NCI-H2196 treated with DMSO at 0.1 percent for 48 hours (cell line): ENCODE measurements around the gene ZBTB45.

ENCODE experiments used
- DNase-seq: peaks from one replicate; lab custom pipeline; 2025; ENCODE audit not compliant: unreplicated experiment; lab: John Stamatoyannopoulos, UW

ZBTB45 gene

DNA sequence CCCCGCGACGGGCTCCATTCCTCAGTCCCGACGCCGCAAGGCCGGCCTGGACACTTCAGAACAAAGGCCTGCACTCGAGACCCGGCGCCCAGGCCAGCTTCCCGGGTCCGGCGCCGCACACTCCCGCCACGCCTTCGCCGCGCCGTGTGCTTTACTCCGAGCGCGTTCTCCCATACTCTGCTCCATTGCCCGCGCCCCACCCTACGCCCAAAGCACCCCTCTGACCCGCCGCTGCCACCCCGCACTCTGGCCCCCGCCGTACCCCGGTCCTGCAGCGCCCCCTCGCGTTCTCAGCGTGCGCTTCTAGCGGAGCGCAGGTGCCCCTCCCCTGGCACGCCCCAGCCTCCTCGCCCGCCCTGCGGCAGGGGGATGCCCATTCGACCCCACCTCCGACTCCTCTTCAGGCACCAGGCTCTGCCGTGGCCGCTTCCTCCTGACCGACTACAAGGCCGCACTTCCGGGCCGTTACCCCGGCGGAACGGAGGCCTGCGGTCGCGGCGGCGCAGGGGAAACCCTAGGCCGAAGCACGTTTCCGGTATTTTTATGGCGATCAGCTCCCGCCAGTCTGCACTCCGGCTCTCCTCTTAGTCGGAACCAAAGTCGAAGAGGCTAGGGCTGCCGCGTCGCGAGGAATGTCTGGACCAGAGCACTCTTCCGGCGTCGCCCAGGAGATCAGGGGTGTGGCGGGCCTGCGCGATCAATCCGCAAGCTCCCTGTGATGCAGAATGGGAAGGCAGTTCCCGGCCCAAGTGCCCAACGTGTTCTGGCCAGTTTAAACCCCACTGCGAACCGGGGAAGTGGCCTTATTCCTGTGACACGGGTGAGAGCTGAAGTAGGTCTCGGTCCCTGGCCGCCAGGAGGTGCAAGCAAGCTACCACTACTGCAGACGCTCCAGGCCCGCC is at the start of gene ZBTB45:
Gene ZBTB45 (minus strand): TSS at position 456 of the 902 bp plus-strand sequence. CDS start 2,137 bp downstream, outside the sequence.
- DNase-seq = peak; percentile 92

DNA sequence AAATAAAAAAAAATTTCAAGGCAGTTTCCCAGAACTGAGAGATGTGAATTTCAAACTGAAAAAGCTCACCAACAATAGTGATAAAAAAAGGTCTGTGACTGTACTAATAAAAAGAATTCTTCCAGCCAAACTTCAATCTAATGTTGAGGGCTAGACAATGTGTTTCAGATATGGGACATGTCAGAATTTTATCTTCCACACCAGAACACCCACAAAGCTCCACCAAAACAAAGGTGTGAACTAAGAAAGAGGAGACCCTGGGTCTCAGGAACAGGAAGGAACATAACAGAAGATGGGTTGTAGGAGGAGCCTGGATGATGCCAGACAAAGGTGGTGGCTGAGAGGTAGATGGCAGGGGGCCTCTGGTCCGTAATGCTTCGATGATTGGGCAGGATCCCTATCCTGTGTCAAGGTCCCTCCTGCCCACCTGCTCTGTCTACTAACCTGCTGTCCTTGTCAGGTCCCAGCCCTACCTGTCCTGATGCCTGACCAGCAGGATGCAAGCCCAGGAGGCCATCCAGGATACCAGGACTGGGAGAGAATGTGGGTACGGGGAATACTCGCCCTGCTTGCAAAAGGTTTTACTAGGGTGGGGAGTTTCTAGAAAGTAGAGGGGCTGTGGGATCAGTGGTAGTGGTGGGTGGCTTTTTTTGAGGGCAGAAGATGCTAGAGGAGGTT is 49.0 kb upstream of the ZBTB45 start:
- DNase-seq = no peak

DNA sequence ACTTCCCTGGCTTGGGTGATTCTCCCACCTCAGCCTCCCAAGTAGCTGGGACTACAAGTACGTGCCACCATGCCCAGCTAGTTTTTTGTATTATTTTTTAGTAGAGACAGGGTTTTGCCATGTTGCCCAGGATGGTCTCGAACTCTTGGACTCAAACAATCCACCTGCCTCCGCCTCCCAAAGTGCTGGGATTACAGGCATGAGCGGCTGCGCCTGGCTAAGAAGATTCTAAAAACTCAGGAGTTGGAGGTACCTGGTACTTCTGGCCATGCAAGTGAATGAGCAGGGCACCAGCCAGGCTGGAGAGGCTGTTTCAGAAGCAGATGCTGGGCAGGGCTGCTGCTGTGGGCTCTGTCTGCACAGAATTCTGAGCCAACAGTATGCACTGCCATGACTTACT is 47.4 kb upstream of the ZBTB45 start:
- no peak for DNase-seq

DNA sequence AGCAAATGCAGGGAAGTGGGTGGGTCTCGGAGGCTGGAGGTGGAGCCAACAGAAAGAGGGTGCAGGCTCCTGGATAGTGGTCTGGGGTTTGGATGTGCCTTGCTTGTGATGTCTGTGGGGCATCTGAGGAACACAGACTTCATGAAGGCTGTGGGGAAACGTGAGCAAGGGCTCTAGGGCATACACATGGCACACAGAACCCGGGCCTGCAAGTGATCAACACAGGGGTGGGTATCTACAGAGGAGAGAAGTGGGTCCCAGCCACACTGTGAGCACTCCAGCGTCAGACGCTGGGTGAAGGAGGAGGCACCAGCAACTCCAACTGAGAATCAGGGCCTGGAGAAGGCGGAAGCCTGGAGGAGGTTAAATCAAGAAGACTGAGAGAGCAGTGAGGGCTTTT is 44.2 kb upstream of the ZBTB45 start:
- DNase-seq = no peak

DNA sequence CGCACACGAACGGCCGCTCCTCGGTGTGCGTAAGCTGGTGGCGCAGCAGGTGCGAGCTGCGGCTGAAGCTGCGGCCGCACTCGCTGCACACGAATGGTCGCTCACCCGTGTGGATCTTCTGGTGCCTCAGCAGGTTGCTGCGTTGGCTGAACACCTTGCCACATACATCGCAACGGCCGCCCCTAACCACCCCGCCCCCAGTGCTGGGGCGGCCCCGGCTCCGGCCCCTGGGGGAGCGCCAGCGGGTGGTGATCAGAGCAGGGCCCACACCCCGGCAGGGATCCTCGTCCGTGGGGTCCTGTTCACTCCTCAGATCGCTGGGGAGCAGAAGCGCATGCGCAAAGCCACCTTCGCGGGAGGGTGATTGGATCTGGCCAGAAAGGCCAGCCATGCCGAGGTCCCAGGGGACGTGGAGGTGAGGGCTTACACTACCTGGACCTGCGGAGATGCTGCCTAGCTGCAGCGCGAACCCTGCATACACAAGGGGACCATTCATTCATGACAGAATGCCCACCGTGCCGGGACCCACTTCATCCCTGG is 43.5 kb upstream of the ZBTB45 start:
- DNase-seq = no peak

DNA sequence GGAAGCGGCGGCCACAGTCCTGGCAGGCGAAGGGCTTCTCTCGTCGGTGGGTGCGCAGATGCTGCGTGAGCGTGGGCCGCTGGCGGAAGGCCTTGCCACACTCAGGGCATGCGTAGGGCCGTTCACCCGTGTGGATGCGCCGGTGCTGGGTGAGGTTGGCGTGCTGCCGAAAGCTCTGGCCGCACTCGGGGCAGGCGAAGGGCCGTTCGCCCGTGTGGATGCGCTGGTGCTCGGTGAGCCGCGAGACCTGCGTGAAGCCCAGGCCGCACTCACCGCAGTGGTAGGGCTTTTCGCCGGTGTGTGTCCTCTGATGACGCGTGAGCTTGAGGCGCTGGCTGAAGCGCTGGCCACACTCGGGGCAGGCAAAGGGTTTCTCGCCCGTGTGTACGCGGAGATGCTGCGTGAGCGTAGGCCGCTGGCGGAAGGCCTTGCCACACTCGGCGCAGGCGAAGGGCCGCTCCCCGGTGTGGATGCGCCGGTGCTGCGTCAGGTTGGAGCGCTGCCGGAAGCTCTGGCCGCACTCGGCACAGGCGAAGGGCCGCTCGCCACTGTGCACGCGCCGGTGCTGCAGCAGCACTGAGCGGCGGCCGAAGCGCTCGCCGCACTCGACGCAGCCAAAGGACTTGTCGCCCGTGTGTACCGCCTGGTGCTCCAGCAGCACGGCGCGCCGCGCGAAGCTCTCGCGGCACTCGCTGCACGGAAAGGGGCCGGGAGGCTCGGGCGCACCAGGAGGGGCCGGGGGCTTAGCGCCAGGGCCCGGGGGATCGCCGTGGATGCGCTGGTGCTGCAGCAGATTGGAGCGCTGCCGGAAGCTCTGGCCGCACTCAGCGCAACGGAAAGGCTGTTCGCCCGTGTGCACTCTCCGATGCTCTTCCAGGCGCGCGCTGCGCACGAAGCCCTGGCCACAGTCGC is 42.8 kb upstream of the ZBTB45 start:
- DNase-seq = no peak

DNA sequence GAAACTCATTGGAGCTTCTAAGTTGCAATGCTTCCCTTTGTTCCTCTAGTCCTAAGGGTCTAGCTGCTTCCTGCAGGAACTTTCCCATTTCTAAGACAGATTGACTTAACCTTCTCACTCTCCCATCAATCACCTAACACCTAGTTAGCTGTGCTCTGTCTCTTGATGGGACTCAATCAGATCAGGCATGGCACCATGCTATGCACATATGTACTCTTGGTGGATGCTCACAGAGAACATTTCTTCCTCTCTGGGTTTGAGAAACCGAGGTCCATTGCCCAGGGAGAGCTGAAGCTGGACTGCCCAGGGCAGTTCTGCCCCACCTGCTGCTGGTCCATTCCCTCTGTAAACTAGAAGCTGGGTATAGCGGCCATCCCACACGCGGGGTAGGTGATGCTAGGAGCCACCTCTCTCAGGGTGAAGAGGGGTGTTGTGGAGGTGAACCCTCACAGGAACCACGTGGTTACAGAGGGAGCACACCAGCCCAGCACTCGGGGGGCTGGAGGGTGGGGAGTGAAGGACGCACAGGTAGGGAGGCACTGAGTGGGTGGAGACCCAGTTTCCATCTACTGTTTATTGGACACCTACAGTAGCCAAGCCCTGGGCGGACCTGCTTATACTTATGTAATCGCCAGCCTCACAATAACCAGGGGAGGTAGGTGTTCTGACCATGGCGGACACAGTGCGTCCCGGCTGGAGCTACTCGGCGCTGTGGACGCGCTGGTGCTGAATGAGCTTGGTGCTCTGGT is 41.9 kb upstream of the ZBTB45 start:
- no peak for DNase-seq

DNA sequence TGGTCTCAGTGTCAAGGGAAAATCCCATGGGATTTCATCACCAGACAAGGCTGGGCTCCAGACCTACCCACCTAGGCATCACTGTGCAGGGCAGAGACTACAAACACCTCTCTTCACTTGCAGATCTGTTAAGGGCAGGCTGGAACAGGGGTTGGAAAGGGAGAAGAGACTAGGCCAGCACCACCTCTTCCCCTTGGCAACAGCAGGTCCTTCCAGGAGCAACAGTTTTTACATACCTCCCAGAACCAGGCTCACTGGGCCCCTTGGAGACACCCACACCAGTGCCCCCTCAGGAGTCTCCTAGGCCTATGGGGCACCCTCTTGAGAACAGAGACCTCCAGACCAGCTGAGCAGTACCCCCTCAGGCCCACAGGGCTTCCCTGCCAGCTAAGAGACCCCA is 41.3 kb upstream of the ZBTB45 start:
- no peak for DNase-seq

DNA sequence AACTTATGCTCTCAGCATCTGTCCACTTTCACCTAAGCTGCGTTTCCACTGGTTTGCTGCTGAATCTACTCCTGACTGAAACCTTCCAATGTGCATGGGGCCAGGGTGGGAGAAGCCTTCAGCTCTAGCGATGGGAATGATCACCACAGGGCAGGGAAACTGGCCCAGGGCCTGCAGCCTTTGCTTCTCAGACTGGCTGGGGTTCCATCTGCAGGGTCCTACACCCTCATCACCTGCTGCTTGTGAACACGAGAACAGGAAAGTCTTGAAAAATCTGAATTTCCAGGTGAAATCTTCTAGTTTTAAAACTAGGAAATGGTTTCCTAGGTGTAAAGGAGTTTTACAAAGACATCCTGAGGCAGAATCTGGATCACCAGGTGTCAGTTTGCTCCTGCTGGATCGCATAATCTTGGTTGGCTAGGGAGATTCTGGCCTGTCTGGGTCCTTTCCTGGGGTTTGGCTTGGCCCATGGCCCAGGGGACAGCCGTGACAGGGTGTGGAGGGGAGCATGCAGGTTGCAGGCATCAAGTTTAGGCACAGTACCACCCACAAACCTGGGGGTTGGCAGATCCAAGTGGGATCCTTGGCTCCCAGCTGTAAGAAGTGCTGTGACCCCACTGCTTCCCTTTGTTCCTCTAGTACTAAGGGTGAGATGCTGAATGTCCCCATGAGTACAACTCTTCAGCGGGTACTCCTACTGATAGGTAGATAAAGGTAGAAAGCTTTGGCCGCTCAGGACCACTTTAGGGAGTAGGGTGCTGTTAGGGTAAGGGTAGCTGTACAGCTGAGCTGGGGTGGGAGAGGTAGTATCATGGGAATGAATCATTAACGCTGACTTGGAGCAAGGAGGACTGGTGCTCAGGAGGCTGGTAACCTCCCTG is 40.6 kb upstream of the ZBTB45 start:
- no peak for DNase-seq

DNA sequence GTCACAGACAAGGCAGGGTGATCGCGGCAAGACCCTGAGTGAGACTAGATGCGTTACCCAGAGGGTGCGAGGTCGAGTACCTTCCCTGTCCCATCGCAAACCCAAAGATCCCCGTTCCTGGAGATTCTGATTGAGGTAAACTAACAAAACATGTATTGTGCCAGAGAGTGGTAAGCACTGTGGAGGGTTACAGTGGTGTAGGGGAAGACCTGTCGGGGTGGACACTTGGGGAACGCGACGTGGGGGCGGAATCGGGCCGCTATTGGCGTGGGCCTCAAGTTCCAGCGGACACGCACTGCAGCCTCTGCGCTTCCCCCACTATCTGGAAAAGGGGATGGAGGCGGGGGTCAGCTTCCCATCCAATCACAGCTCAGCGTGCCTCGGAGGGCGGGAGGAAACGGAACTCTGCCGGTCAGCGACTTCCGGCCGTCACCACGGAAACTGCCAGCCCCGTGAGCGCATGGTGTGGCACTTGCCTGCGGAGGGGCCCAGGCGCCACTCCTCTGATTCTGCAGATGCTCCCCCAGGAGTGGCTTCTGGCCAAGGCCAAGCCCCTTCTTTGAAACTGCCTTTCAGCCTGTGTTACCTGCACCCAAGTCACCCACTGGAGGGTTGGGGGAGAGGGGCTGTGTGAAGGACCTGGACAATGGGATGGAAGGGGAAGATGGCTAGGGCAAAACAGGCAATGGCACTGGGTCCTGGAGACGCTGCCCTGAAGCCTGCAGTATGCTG is 39.8 kb upstream of the ZBTB45 start:
- no peak for DNase-seq

DNA sequence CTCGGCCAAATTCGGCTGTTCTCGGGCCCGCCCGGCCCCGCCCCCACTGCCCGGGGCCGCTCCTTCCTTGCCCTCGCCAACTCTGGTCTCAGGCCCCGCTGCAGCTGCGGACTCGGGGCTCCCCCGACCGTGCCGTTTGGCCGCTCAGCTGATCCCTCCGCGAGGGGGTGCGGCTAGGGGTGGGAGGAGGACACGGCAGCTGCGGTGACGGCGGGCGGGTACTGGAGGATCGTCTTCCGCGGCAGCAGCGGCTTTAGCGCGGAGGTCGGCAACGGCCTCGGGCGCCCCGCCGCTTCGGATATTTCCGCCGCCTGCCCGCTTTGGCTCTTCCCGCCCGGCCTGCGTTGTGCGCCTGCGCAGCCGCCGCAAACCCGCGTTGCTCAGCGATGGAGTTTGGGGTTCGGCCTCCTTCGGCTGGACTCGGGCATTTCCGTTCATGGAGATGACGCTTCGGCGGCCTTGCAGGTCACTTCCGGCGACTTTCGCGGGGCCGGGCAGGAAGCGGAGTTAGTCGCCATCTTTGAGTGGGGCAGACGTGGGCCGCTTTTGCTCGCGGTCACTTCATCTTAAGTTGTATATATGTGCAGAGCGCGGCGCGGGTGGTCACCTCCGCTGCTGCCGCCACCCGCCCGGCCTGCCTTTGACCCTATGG is 39.1 kb upstream of the ZBTB45 start:
- DNase-seq = no peak

DNA sequence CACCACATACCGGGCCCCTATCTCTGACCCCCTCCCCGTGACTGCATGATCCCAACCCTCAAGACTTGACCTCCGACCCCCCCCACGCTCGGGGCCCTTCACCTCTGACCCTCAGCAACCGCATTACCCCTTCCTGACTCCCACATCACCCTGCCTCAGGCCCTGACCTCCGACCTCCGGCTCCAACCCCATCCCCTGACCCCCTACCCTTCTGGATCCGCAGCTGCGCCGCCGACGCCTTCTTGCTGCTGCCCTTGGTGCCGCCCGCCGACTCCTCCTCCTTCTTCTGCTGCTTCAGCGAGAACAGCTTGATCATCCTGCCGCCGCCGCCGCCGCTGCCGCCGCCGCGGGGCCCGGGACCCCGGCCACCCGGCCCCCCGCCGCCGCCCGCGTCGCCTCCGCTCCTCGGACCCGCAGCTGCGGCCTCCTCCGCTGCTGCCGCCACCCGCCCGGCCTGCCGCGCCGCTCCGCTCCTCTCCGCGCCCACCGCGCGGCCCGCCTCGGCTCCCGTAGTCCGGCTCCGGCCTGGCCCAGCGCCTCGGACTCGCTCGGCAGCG is 38.5 kb upstream of the ZBTB45 start, which contains the start of gene UBE2M:
Gene UBE2M (minus strand): TSS at position 546 of the 557 bp plus-strand sequence. CDS start 230 bp downstream, at position 316.
- no peak for DNase-seq

DNA sequence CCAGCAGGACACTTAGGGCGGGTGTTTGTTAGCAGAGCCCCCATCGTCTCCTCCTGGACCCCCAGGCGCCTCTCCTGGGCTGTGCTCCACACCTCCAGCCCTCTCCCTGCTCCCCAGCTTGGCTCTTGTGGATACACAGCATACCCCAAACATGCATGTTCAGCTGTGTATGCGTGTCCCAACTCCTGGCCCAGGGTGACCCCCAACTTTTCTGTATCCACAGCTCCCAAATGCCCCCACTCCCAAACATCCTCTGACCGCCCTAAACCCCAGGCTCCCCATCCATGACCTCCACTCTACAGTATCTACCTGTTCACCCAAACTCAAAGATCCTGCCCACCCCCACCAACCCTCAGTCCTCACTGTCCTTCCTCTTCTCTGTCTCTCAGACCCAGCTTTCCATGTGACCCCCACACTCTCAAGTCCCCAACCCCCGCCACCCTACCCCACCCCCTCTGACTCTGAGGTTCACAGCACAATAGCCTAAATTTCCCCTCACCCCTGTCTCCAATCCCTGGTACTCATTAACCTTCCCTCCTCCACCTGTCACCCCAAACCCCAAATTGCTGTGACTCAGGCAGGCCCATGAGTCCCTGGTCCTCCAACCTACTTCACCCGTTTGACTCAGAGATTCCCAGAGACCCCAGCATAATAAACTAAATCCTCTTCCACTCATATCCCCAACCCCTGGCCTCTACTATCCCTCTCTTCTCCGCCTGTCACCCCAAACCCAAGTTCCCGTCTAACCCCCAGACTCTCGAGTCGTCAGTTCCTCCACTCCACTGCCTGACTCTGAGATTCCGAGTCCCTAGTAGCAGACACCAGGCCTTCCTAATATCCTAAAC is 37.8 kb upstream of the ZBTB45 start:
- no peak for DNase-seq

DNA sequence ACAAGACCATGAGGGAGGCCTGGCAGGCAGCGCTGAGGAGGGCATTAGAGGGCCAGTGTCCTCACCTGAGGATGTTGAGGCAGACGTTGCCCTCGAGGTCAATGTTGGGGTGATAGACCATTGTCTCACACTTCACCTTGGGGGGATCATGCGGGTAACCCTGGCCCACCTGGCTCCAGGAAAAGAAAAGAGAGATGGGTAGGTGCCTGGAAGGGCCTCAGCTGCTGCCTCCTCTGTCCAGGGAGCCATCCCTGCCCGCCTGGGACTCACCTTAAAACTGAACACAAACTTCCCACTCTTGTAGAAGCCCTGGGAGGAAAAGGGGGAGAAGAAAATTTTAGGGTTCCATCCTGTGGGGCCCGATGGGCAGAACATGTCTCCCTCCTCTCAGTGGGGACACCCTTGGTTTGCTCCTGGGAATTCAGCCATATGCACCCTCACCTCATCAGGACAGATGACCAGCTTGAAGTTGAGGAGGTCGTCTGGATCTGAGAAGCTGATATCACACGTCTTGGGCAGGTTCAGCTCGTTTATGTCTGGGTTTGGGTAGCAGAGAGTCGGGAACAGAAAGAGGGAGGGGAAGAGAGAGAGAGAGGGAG is 37.1 kb upstream of the ZBTB45 start:
- DNase-seq = no peak

DNA sequence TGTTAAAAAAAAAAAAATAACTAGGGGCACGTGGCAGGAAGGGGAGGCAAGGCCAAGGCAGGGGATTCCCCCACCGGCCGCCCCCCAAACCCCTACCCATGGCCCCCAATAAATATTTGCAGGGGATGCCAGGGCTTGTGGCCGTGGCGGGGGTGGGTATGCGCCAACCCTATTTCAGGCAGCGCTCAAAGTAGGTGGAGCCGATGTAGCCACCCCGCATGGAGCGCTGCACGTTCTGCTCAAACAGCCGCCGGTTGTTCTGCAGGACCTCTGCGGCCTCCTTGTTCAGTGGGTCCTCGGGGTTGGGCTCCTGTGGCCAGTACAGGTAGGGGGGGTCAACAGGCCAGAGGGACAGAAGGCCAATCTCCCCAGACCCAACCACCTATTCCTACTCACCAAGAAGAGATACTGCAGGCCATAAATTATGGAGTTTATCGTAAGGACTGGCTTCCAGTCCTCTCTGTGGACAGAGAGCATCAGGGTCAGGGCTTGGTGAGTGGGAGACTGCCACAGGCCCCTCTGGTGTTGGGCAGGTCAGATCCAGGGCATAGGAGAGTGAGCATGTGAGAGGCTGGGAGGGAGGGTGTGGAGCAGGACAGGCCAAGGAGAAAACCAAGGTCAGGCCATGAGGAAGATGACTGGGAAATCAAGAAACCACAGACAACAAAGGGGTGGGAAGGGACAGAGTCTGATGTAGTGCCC is 36.5 kb upstream of the ZBTB45 start:
- no peak for DNase-seq

DNA sequence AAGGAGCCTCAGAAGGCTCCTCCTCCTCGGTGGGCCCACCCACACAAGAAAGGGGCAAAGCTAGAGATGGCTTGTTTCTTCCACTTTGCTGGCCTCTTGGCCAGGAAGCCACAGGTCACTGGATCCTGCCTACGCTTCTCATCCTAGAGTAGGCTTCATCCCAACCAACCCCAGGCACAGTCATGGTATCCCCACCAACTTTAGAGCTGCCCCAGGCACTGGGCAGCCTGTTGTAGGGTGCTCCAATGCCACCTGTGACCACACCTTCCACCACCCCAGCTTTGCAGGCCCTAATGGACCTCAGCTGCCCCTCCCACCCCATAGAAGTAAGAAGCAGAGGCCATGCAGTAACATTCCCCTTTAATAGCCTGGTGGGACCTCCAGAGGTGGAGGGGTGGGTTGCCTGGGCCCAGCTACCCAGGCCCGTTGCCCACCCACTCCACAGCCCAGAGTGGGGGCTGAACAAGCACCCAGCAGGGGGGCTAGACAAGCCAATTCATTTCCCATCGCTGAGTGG is 35.8 kb upstream of the ZBTB45 start:
- DNase-seq = no peak
